Activated T-helper 1 cell treated with anti-CD3 and anti-CD28 coated beads, Interleukin-12 subunit alpha, Interleukin-12 subunit beta, Interleukin-2, Interleukin-4 antibody, amounts not matched to agents 30 ng/mL and 10 ng/mL and 1 ng/mL, durations not matched to agents 14 hours and 24 hours and 36 hours (primary cell): Measurements from ENCODE around the gene MBIP. TPM values are rescaled to one million over a fixed set of nuclear protein-coding genes. Genes with fewer than 3 reads are reported as not detected.

ENCODE experiments used
- DNase-seq: peaks from one replicate; pipeline ENCODE4 v3.0.0; 2021; ENCODE audit warnings: low spot score
- H3K27ac Mint-ChIP-seq: one replicate; pipeline ENCODE4 v1.8.0; 2021; ENCODE audit warnings: mild to moderate bottlenecking, mixed read lengths
- H3K27me3 Mint-ChIP-seq: one replicate; pipeline ENCODE4 v1.8.0; 2022; ENCODE audit warnings: mild to moderate bottlenecking, moderate library complexity, mixed read lengths; ENCODE audit not compliant: insufficient read depth
- H3K36me3 Mint-ChIP-seq: one replicate; pipeline ENCODE4 v1.8.0; 2021; ENCODE audit warnings: low read depth, mixed read lengths
- H3K4me1 Mint-ChIP-seq: one replicate; pipeline ENCODE4 v1.8.0; 2021; ENCODE audit warnings: low read depth, mixed read lengths
- H3K4me3 Mint-ChIP-seq: one replicate; pipeline ENCODE4 v1.8.0; 2021; ENCODE audit warnings: mild to moderate bottlenecking, moderate library complexity, mixed read lengths
- H3K9me3 Mint-ChIP-seq: one replicate; pipeline ENCODE4 v1.8.0; 2021; ENCODE audit warnings: mixed read lengths
- intact Hi-C: fragments of 100-400 bp; cut with micrococcal nuclease; formaldehyde crosslinking; loops from one replicate; pipeline ENCODE4 v1.15.1; 2024
- total RNA-seq: library from RNA; stranded (reverse); gene quantifications from 2 replicates; pipeline ENCODE4 v1.2.3, GENCODE V29; 2022

Gene MBIP
- total RNA-seq, 1 donor from 2014 or later = 33.4 TPM

- H3K36me3 Mint-ChIP-seq = peaks cover 37% of the 10 kb centered on the region
- no peak overlapping the region for H3K4me3 Mint-ChIP-seq
- H3K27ac Mint-ChIP-seq = no peak overlapping the region
- intact Hi-C loops = no loop called here
- no peaks in the 10 kb centered on the region for H3K9me3 Mint-ChIP-seq
- DNase-seq = no peak
- no peaks in the 10 kb centered on the region for H3K4me1 Mint-ChIP-seq
- no peaks in the 10 kb centered on the region for H3K27me3 Mint-ChIP-seq
These were observed 16.5 kb downstream of the MBIP start for GRCh38 chr14:36303960-36304359.

- Mint-ChIP-seq H3K27me3 (no peaks in the 10 kb centered on the region), H3K4me1 (no peaks in the 10 kb centered on the region), H3K36me3 (peaks cover 40% of the 10 kb centered on the region), H3K27ac (no peak overlapping the region), H3K9me3 (no peaks in the 10 kb centered on the region), H3K4me3 (no peak overlapping the region)
- DNase-seq = no peak
- intact Hi-C loops = no loop called here
These were observed 17.6 kb downstream of the MBIP start for GRCh38 chr14:36302823-36303222.

GRCh38 chr14:36301159-36301558 is 19.3 kb downstream of the MBIP start:
- Mint-ChIP-seq H3K27me3 (no peaks in the 10 kb centered on the region), H3K36me3 (peaks cover 42% of the 10 kb centered on the region), H3K9me3 (no peaks in the 10 kb centered on the region)

GRCh38 chr14:36300337-36300736 is 20.1 kb downstream of the MBIP start:
- Mint-ChIP-seq H3K27ac (no peak overlapping the region), H3K9me3 (no peaks in the 10 kb centered on the region), H3K36me3 (peaks cover 36% of the 10 kb centered on the region), H3K4me1 (no peaks in the 10 kb centered on the region), H3K27me3 (no peaks in the 10 kb centered on the region), H3K4me3 (no peak overlapping the region)
- intact Hi-C loops = no loop called here
- DNase-seq = no peak

More at GRCh38 chr14:36301159-36301558, 19.3 kb downstream of the MBIP start:
- no peak overlapping the region for H3K4me3 Mint-ChIP-seq
- intact Hi-C loops = no loop called here
- H3K4me1 Mint-ChIP-seq = no peaks in the 10 kb centered on the region
- DNase-seq = no peak
- no peak overlapping the region for H3K27ac Mint-ChIP-seq

- Mint-ChIP-seq H3K4me1 (no peaks in the 10 kb centered on the region), H3K27ac (no peak overlapping the region), H3K9me3 (no peaks in the 10 kb centered on the region), H3K27me3 (no peaks in the 10 kb centered on the region), H3K4me3 (no peak overlapping the region), H3K36me3 (peaks cover 20% of the 10 kb centered on the region)
- intact Hi-C loops = no loop called here
- no peak for DNase-seq
These were observed 24.5 kb downstream of the MBIP start for GRCh38 chr14:36295642-36296627.

- H3K4me3 Mint-ChIP-seq = no peak overlapping the region
- no peaks in the 10 kb centered on the region for H3K27me3 Mint-ChIP-seq
- H3K36me3 Mint-ChIP-seq = peaks cover 19% of the 10 kb centered on the region
- no peak overlapping the region for H3K27ac Mint-ChIP-seq
- intact Hi-C loops = no loop called here
- DNase-seq = no peak
- H3K4me1 Mint-ChIP-seq = no peaks in the 10 kb centered on the region
- no peaks in the 10 kb centered on the region for H3K9me3 Mint-ChIP-seq
These were observed 25.9 kb downstream of the MBIP start for GRCh38 chr14:36294543-36294942.

GRCh38 chr14:36293824-36294223 is 26.6 kb downstream of the MBIP start:
- no peak for DNase-seq
- H3K36me3 Mint-ChIP-seq = peaks cover 16% of the 10 kb centered on the region
- H3K4me3 Mint-ChIP-seq = no peak overlapping the region
- no peak overlapping the region for H3K27ac Mint-ChIP-seq
- no peaks in the 10 kb centered on the region for H3K9me3 Mint-ChIP-seq
- H3K27me3 Mint-ChIP-seq = no peaks in the 10 kb centered on the region
- intact Hi-C loops = no loop called here
- H3K4me1 Mint-ChIP-seq = no peaks in the 10 kb centered on the region

- intact Hi-C loops = no loop called here
- H3K36me3 Mint-ChIP-seq = peaks cover 2% of the 10 kb centered on the region
- DNase-seq = no peak
- H3K27me3 Mint-ChIP-seq = no peaks in the 10 kb centered on the region
- no peak overlapping the region for H3K4me3 Mint-ChIP-seq
- no peaks in the 10 kb centered on the region for H3K9me3 Mint-ChIP-seq
- H3K4me1 Mint-ChIP-seq = no peaks in the 10 kb centered on the region
- no peak overlapping the region for H3K27ac Mint-ChIP-seq
These were observed 30.5 kb downstream of the MBIP start for GRCh38 chr14:36289954-36290353.

GRCh38 chr14:36288496-36288895 is 31.9 kb downstream of the MBIP start:
- Mint-ChIP-seq H3K4me3 (no peak overlapping the region), H3K4me1 (no peaks in the 10 kb centered on the region), H3K27me3 (no peaks in the 10 kb centered on the region), H3K27ac (no peak overlapping the region), H3K9me3 (no peaks in the 10 kb centered on the region), H3K36me3 (no peaks in the 10 kb centered on the region)
- intact Hi-C loops = no loop called here
- DNase-seq = no peak

- no peak overlapping the region for H3K4me3 Mint-ChIP-seq
- H3K4me1 Mint-ChIP-seq = no peaks in the 10 kb centered on the region
- H3K36me3 Mint-ChIP-seq = no peaks in the 10 kb centered on the region
- peaks cover 4% of the 10 kb centered on the region for H3K27me3 Mint-ChIP-seq
- intact Hi-C loops = no loop called here
- no peaks in the 10 kb centered on the region for H3K9me3 Mint-ChIP-seq
- no peak overlapping the region for H3K27ac Mint-ChIP-seq
- DNase-seq = no peak
These were observed 35.4 kb downstream of the MBIP start for GRCh38 chr14:36284971-36285595.

GRCh38 chr14:36281309-36281708 is 39.1 kb downstream of the MBIP start:
- Mint-ChIP-seq H3K4me1 (no peaks in the 10 kb centered on the region), H3K36me3 (no peaks in the 10 kb centered on the region), H3K27me3 (peaks cover 21% of the 10 kb centered on the region), H3K4me3 (no peak overlapping the region), H3K27ac (no peak overlapping the region), H3K9me3 (no peaks in the 10 kb centered on the region)
- no peak for DNase-seq
- intact Hi-C loops = no loop called here

GRCh38 chr14:36279306-36280190 is 40.9 kb downstream of the MBIP start:
- DNase-seq = no peak
- H3K9me3 Mint-ChIP-seq = no peaks in the 10 kb centered on the region
- H3K36me3 Mint-ChIP-seq = no peaks in the 10 kb centered on the region
- H3K27ac Mint-ChIP-seq = no peak overlapping the region
- H3K27me3 Mint-ChIP-seq = peaks cover 22% of the 10 kb centered on the region
- H3K4me3 Mint-ChIP-seq = no peak overlapping the region
- intact Hi-C loops = no loop called here
- no peaks in the 10 kb centered on the region for H3K4me1 Mint-ChIP-seq
